GM21447 (cell line): ENCODE measurements around the gene HNRNPF.
"Not testable (repeated sequence)": the region's sequence is repeated elsewhere in the genome, so short reads cannot be mapped to it uniquely, and the experiment has no call there.

Experiments
- ATAC-seq: cut with Tn5 transposase; IDR thresholded peaks from one replicate; pipeline ENCODE4 v1.9.1; 2021; ENCODE audit not compliant: unreplicated experiment

HNRNPF gene

GRCh38 chr10:43351301-43351700, 57.7 kb downstream of the HNRNPF start:
- no peak for ATAC-seq

- ATAC-seq = no peak
Observed at GRCh38 chr10:43350686-43351085, 58.3 kb downstream of the HNRNPF start.

- no peak for ATAC-seq
Observed at GRCh38 chr10:43350156-43350555, 58.8 kb downstream of the HNRNPF start.

- peak; percentile 100 for ATAC-seq
Observed at GRCh38 chr10:43348511-43349312, 60.3 kb downstream of the HNRNPF start.

- ATAC-seq = no peak
Observed at GRCh38 chr10:43347997-43348396, 61.0 kb downstream of the HNRNPF start.

GRCh38 chr10:43344051-43344450, 64.9 kb downstream of the HNRNPF start:
- no peak for ATAC-seq

- no peak for ATAC-seq
Observed at GRCh38 chr10:43343126-43343525, 65.9 kb downstream of the HNRNPF start.

GRCh38 chr10:43342279-43343125, 66.5 kb downstream of the HNRNPF start:
- no peak for ATAC-seq

GRCh38 chr10:43341450-43341849, 67.5 kb downstream of the HNRNPF start:
- ATAC-seq = no peak

GRCh38 chr10:43340619-43341018, 68.4 kb downstream of the HNRNPF start:
- ATAC-seq = no peak

- ATAC-seq = no peak
Observed at GRCh38 chr10:43340101-43340500, 68.9 kb downstream of the HNRNPF start.

GRCh38 chr10:43339136-43339535, 69.8 kb downstream of the HNRNPF start:
- no peak for ATAC-seq

GRCh38 chr10:43338117-43338516, 70.9 kb downstream of the HNRNPF start:
- no peak for ATAC-seq

- ATAC-seq = not testable (repeated sequence)
Observed at GRCh38 chr10:43337536-43337935, 71.5 kb downstream of the HNRNPF start.

GRCh38 chr10:43336641-43337318, 72.2 kb downstream of the HNRNPF start:
- no peak for ATAC-seq

GRCh38 chr10:43336061-43336460, 72.9 kb downstream of the HNRNPF start:
- ATAC-seq = no peak
